Keratinocyte (primary cell): ENCODE data around the gene HOXB13. TPM values are rescaled to one million over a fixed set of nuclear protein-coding genes. Genes with fewer than 3 reads are reported as not detected.

Source experiments
- DNase-seq: peaks from one replicate; pipeline ENCODE4 v3.0.0-alpha.2; 2011; ENCODE audit warnings: low read depth, missing footprints, low spot score
- FAIRE-seq: peaks from 2 replicates; lab custom pipeline; 2011; peaks lifted over from hg19 to GRCh38; lab: Jason Lieb, UNC
- H2AFZ ChIP-seq: 2 replicates; pipeline ENCODE4 v1.6.0; 2012; ENCODE audit warnings: low read length, control low read depth, inconsistent platforms; ENCODE audit not compliant: control insufficient read depth
- H3K27ac ChIP-seq: 2 replicates; pipeline ENCODE4 v1.5.1; 2011; ENCODE audit warnings: low read length; ENCODE audit not compliant: control insufficient read depth, insufficient read depth
- H3K27me3 ChIP-seq: 3 replicates; pipeline ENCODE4 v1.6.0; 2011; ENCODE audit warnings: low read length; ENCODE audit not compliant: control insufficient read depth, insufficient read depth; ENCODE audit errors: extremely low read depth
- H3K36me3 ChIP-seq, 2 experiments: 2 replicates in 1 of 2; 3 replicates in 1 of 2; pipeline ENCODE4 v1.5.1; 2011; ENCODE audit warnings: low read length in 2 of 2, mild to moderate bottlenecking in 1 of 2; ENCODE audit not compliant: control insufficient read depth in 2 of 2, insufficient read depth in 2 of 2; ENCODE audit errors: extremely low read depth in 1 of 2
- H3K4me1 ChIP-seq: 3 replicates; pipeline ENCODE4 v1.5.1; 2011; ENCODE audit warnings: low read length; ENCODE audit not compliant: control insufficient read depth, insufficient read depth; ENCODE audit errors: extremely low read depth
- H3K4me2 ChIP-seq: 3 replicates; pipeline ENCODE4 v1.6.0; 2011; ENCODE audit warnings: low read depth, low read length; ENCODE audit not compliant: control insufficient read depth, insufficient read depth; ENCODE audit errors: extremely low read depth
- H3K4me3 ChIP-seq, 3 experiments: fragments of 200-600 bp in 1 of 3; sonication (generic) in 1 of 3; 2 replicates in 2 of 3; 3 replicates in 1 of 3; pipeline ENCODE4 v1.5.1; 2011 to 2016; ENCODE audit warnings: low read length in 3 of 3, mild to moderate bottlenecking in 3 of 3, control low read depth in 2 of 3, inconsistent platforms in 1 of 3, low read depth in 1 of 3, mixed read lengths in 1 of 3, mixed run types in 1 of 3, moderate library complexity in 1 of 3; ENCODE audit not compliant: control insufficient read depth in 2 of 3, insufficient read depth in 2 of 3; ENCODE audit errors: extremely low read depth in 1 of 3
- H3K79me2 ChIP-seq: 2 replicates; pipeline ENCODE4 v1.6.0; 2012; ENCODE audit warnings: low read length; ENCODE audit not compliant: control insufficient read depth, insufficient read depth
- H3K9ac ChIP-seq: 3 replicates; pipeline ENCODE4 v1.6.0; 2011; ENCODE audit warnings: low read length; ENCODE audit not compliant: control insufficient read depth, insufficient read depth; ENCODE audit errors: extremely low read depth
- H3K9me1 ChIP-seq: 3 replicates; pipeline ENCODE4 v1.6.0; 2011; ENCODE audit warnings: low read length; ENCODE audit not compliant: control insufficient read depth, insufficient read depth; ENCODE audit errors: extremely low read depth
- H3K9me3 ChIP-seq: 2 replicates; pipeline ENCODE4 v1.5.1; 2012; ENCODE audit warnings: low read depth, low read length; ENCODE audit not compliant: control insufficient read depth
- H4K20me1 ChIP-seq: 3 replicates; pipeline ENCODE4 v1.6.0; 2011; ENCODE audit warnings: low read length; ENCODE audit not compliant: control insufficient read depth, insufficient read depth; ENCODE audit errors: extremely low read depth
- CTCF ChIP-seq, 3 experiments: IDR thresholded peaks in 1 of 3; conservative IDR thresholded peaks in 1 of 3; optimal IDR thresholded peaks in 1 of 3; 2 replicates in 2 of 3; 3 replicates in 1 of 3; pipeline versions ENCODE3 to v1.5.1; 2011; ENCODE audit warnings: low read length in 3 of 3, mild to moderate bottlenecking in 3 of 3, moderate library complexity in 2 of 3, control low read depth in 1 of 3, inconsistent platforms in 1 of 3; ENCODE audit not compliant: insufficient read depth in 2 of 3; ENCODE audit errors: extremely low read depth in 1 of 3
- EZH2 ChIP-seq: IDR thresholded peaks from one replicate; pipeline ENCODE4 v1.6.1; 2012; ENCODE audit warnings: inconsistent platforms, mild to moderate bottlenecking, low read length, moderate library complexity
- dilution Hi-C: fragments of 300-500 bp; cut with MboI; formaldehyde crosslinking; loops from one replicate; pipeline ENCODE4 v1.7.0; 2020; ENCODE audit warnings: low sequenced_read_pairs; ENCODE audit not compliant: extremely low pct_ligation_motif_present
- polyA plus RNA-seq, 5 experiments: library from polyadenylated mRNA; depleted of rRNA in 3 of 5; stranded (reverse) in 3 of 5; stranded (forward) in 1 of 5; unstranded in 1 of 5; fragments of >200 nt; gene quantifications; 1 replicate in 1 of 5; 2 replicates in 3 of 5; 3 replicates in 1 of 5; pipeline versions ENCODE4 v1.2.1 to v1.2.3, GENCODE V29; 2011 to 2012; ENCODE audit warnings: missing spikeins in 2 of 5, low read depth in 1 of 5, low replicate concordance in 1 of 5

The HOXB13 gene
- polyA plus RNA-seq, 1 donor (not counting 4 experiments of a cell fraction or from before 2014, with no cell fraction given): not detected

- Histone ChIP-seq H3K79me2 (no peaks in the 10 kb centered on the region), H4K20me1 (no peaks in the 10 kb centered on the region), H3K27me3 (peaks cover 67% of the 10 kb centered on the region), H3K27ac (no peak overlapping the region), H3K36me3 (no peaks in the 10 kb centered on the region), H3K9me1 (no peaks in the 10 kb centered on the region), H3K4me3 (no peak overlapping the region), H3K4me1 (no peaks in the 10 kb centered on the region), H3K9me3 (no peaks in the 10 kb centered on the region), H3K4me2 (no peak overlapping the region), H2AFZ (no peak overlapping the region), H3K9ac (no peak overlapping the region)
- TF ChIP-seq CTCF (optimal IDR thresholded peaks at IDR 0.05 in 1 of 3, IDR thresholded peaks at IDR 0.05 in 1 of 3, conservative IDR thresholded peaks at IDR 0.05 in 1 of 3; ENCODE audit: extremely low read depth in 1 of 3, insufficient read depth in 2 of 3, low read length in 3 of 3): no peak
- TF ChIP-seq EZH2: no peak
- FAIRE-seq: no peak
- dilution Hi-C loops: loop anchor here (25.0 kb wide), 1 partner anchor 95 kb away; no protein-coding TSS in a partner anchor
- DNase-seq: no peak
These were observed 28.3 kb upstream of the HOXB13 start for GRCh38 chr17:48756830-48757251.

GRCh38 chr17:48755356-48755755 is 26.8 kb upstream of the HOXB13 start:
- no peak for FAIRE-seq
- Histone ChIP-seq H3K27ac (no peak overlapping the region), H3K9ac (no peak overlapping the region), H3K4me2 (no peak overlapping the region), H3K79me2 (no peaks in the 10 kb centered on the region), H3K4me1 (no peaks in the 10 kb centered on the region), H2AFZ (no peak overlapping the region), H3K9me3 (no peaks in the 10 kb centered on the region), H3K9me1 (no peaks in the 10 kb centered on the region), H3K36me3 (no peaks in the 10 kb centered on the region), H3K4me3 (no peak overlapping the region), H3K27me3 (peaks cover 71% of the 10 kb centered on the region), H4K20me1 (no peaks in the 10 kb centered on the region)
- no peak for TF ChIP-seq EZH2
- TF ChIP-seq CTCF (optimal IDR thresholded peaks at IDR 0.05 in 1 of 3, IDR thresholded peaks at IDR 0.05 in 1 of 3, conservative IDR thresholded peaks at IDR 0.05 in 1 of 3; ENCODE audit: extremely low read depth in 1 of 3, insufficient read depth in 2 of 3, low read length in 3 of 3): no peak
- dilution Hi-C loops: loop anchor here (25.0 kb wide), 1 partner anchor 93 kb away; no protein-coding TSS in a partner anchor
- DNase-seq: no peak
